GM23248 (cell line): ENCODE measurements around the gene EXOC6. TPM values are rescaled to one million over a fixed set of nuclear protein-coding genes. Genes with fewer than 3 reads are reported as not detected.
"Not testable (repeated sequence)": the region's sequence is repeated elsewhere in the genome, so short reads cannot be mapped to it uniquely, and the experiment has no call there.

ENCODE experiments used
- DNase-seq: peaks from one replicate; pipeline ENCODE4 v3.0.0-alpha.2; 2015
- H2AFZ ChIP-seq: fragments of 200-600 bp; sonication (generic); 2 replicates; pipeline ENCODE4 v1.6.1; 2016; ENCODE audit warnings: antibody characterized with exemption
- H3F3A ChIP-seq: fragments of 200-600 bp; sonication (generic); 2 replicates; pipeline ENCODE4 v1.6.1; 2016; ENCODE audit warnings: mild to moderate bottlenecking, antibody characterized with exemption, mixed run types; ENCODE audit not compliant: insufficient read depth
- H3K27ac ChIP-seq: fragments of 200-600 bp; sonication (generic); 2 replicates; pipeline ENCODE4 v1.5.1; 2016; ENCODE audit warnings: mild to moderate bottlenecking
- H3K27me3 ChIP-seq: fragments of 200-600 bp; sonication (generic); replicated peaks from 2 replicates; pipeline ENCODE4 v1.6.1; 2016; ENCODE audit warnings: mild to moderate bottlenecking; ENCODE audit not compliant: insufficient read depth
- H3K36me3 ChIP-seq: fragments of 200-600 bp; sonication (generic); 2 replicates; pipeline ENCODE4 v1.6.1; 2016; ENCODE audit warnings: low read depth, mild to moderate bottlenecking
- H3K4me1 ChIP-seq: fragments of 200-600 bp; sonication (generic); 2 replicates; pipeline ENCODE4 v1.6.1; 2016; ENCODE audit warnings: mild to moderate bottlenecking; ENCODE audit not compliant: insufficient read depth
- H3K4me2 ChIP-seq: fragments of 200-600 bp; sonication (generic); one replicate; pipeline ENCODE4 v1.6.1; 2016; ENCODE audit warnings: mild to moderate bottlenecking; ENCODE audit not compliant: unreplicated experiment
- H3K4me3 ChIP-seq: fragments of 200-600 bp; sonication (generic); 2 replicates; pipeline ENCODE4 v1.5.1; 2016; ENCODE audit warnings: mild to moderate bottlenecking
- H3K79me2 ChIP-seq: fragments of 200-600 bp; sonication (generic); 2 replicates; pipeline ENCODE4 v1.6.1; 2016; ENCODE audit warnings: mild to moderate bottlenecking; ENCODE audit not compliant: insufficient read depth
- H3K9ac ChIP-seq: fragments of 200-600 bp; sonication (generic); 2 replicates; pipeline ENCODE4 v1.6.1; 2016; ENCODE audit warnings: mild to moderate bottlenecking
- H3K9me2 ChIP-seq: fragments of 200-600 bp; sonication (generic); 2 replicates; pipeline ENCODE4 v1.6.1; 2016; ENCODE audit warnings: mixed run types, mild to moderate bottlenecking, moderate library complexity; ENCODE audit not compliant: insufficient read depth
- H3K9me3 ChIP-seq: fragments of 200-600 bp; sonication (generic); one replicate; pipeline ENCODE4 v1.6.1; 2017; ENCODE audit warnings: low read depth
- H4K20me1 ChIP-seq: fragments of 200-600 bp; sonication (generic); 2 replicates; pipeline ENCODE4 v1.6.0; 2016; ENCODE audit not compliant: insufficient read depth
- EZH2 ChIP-seq: fragments of 200-600 bp; sonication (generic); IDR thresholded peaks from 2 replicates; pipeline ENCODE4 v1.6.1; 2018; ENCODE audit warnings: antibody characterized with exemption, mild to moderate bottlenecking; ENCODE audit not compliant: insufficient read depth, poor library complexity, severe bottlenecking
- EZH2phosphoT487 ChIP-seq: fragments of 200-600 bp; sonication (generic); IDR thresholded peaks from 2 replicates; pipeline ENCODE4 v1.6.1; 2018; ENCODE audit warnings: antibody characterized with exemption, moderate library complexity, mild to moderate bottlenecking, low read depth; ENCODE audit not compliant: insufficient read depth
- WGBS, 2 experiments: methylation state at CpG; one replicate each; pipeline ENCODE4 v1.1.6; 2015 to 2017; ENCODE audit warnings: low lambda C conversion rate in 2 of 2, low coverage in 1 of 2; ENCODE audit errors: missing lambda C conversion rate in 2 of 2; 5-methylcytosine and 5-hydroxymethylcytosine counted together
- in situ Hi-C: fragments of 300-500 bp; cut with MboI; formaldehyde crosslinking; loops from 2 replicates; pipeline ENCODE4 v1.15.0; 2020
- polyA plus RNA-seq: library from polyadenylated mRNA; unstranded; fragments of >200 nt; fragmentation: Nextera tagmentation; extraction: Ambion mirVana; gene quantifications from 2 replicates; pipeline ENCODE4 v1.2.1, GENCODE V29; 2016
- total RNA-seq: library from RNA; depleted of rRNA; stranded (reverse); fragments of >200 nt; shearing (Covaris generic); gene quantifications from 2 replicates; pipeline ENCODE4 v1.2.3, GENCODE V29; 2014

The EXOC6 gene
- total and polyA plus RNA-seq, 2 experiments from 2014 or later = 2.0 to 3.4 TPM

GRCh38 chr10:92897916-92898315 lies 49.6 kb downstream of the EXOC6 start:
- H3K4me1 ChIP-seq = no peaks in the 10 kb centered on the region
- H4K20me1 ChIP-seq = no peaks in the 10 kb centered on the region
- no peaks in the 10 kb centered on the region for H3K36me3 ChIP-seq
- H3K9me2 ChIP-seq = no peaks in the 10 kb centered on the region
- H2AFZ ChIP-seq = no peak overlapping the region
- H3K4me3 ChIP-seq = no peak overlapping the region
- H3K79me2 ChIP-seq = no peaks in the 10 kb centered on the region
- no peak overlapping the region for H3K27ac ChIP-seq
- H3F3A ChIP-seq = peaks cover 8% of the 10 kb centered on the region; the same call in 1 of the 2 replicates
- no peaks in the 10 kb centered on the region for H3K9me3 ChIP-seq
- H3K27me3 ChIP-seq = no peaks in the 10 kb centered on the region
- no peak overlapping the region for H3K4me2 ChIP-seq
- TF ChIP-seq EZH2phosphoT487 = no peak
- TF ChIP-seq EZH2 = no peak
- in situ Hi-C loops = loop anchor here (25.0 kb wide), 1 partner anchor 614 kb away; no protein-coding TSS in a partner anchor
- WGBS, 2 experiments = 82 to 92% methylated on average over 5 of the region's 5 CpGs
- DNase-seq = peak; percentile 6
- H3K9ac ChIP-seq = no peak overlapping the region

DNA sequence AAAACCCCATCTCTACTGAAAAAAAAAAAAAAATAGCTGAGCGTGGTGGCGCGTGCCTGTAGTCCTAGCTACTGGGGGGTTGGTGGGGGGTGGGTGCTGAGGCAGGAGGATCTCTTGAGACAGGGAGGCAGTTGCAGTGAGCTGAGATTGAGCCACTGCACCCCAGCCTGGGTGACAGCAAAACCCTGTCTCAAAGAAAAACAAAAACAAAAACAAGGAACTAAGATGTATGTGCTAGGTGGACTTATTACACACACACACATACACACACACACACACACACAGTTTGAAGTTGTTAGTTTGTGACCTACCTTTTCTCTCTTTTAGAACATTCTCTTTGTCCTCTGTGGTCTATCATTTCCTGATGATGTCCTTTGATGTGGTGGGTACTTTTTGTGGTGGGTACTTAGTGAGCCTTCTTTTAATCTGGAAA lies 53.5 kb downstream of the EXOC6 start:
- Histone ChIP-seq H3K4me1 (no peaks in the 10 kb centered on the region), H3K9me2 (no peaks in the 10 kb centered on the region), H2AFZ (no peak overlapping the region), H3K4me2 (no peak overlapping the region), H4K20me1 (no peaks in the 10 kb centered on the region), H3K27me3 (no peaks in the 10 kb centered on the region), H3K36me3 (no peaks in the 10 kb centered on the region), H3K4me3 (no peak overlapping the region), H3F3A (no peaks in the 10 kb centered on the region), H3K9ac (no peak overlapping the region), H3K79me2 (no peaks in the 10 kb centered on the region), H3K27ac (no peak overlapping the region), H3K9me3 (no peaks in the 10 kb centered on the region)
- in situ Hi-C loops = no loop called here
- TF ChIP-seq EZH2 (no peak), EZH2phosphoT487 (no peak)
- no peak for DNase-seq
- WGBS, 2 experiments = 87 to 100% methylated on average over 2 to 3 of the region's 3 CpGs

DNA sequence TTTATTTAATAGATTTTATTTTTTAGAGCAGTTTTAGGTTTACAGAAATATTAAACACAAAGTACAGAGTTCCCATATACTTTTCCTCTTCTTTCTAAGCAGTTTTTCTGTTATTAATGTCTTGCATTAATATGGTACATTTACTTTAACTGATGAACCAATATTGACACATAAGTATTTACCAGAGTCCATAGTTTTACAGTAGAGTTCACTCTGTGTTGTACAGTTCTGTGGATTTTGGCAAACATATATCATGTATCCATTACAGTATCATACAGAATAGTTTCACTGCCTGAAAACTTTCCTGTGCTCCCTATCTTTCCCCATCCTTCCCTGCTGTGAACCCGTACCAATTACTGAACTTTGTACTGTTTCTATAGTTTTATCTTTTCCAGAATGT lies 55.3 kb downstream of the EXOC6 start:
- H3K4me3 ChIP-seq = no peak overlapping the region
- H3F3A ChIP-seq = no peaks in the 10 kb centered on the region
- no peaks in the 10 kb centered on the region for H3K4me1 ChIP-seq
- H3K36me3 ChIP-seq = no peaks in the 10 kb centered on the region
- H4K20me1 ChIP-seq = no peaks in the 10 kb centered on the region
- 96 to 97% methylated on average over 1 of the region's 1 CpG for WGBS, 2 experiments
- TF ChIP-seq EZH2phosphoT487 (no peak), EZH2 (no peak)
- no peak overlapping the region for H3K4me2 ChIP-seq
- no peaks in the 10 kb centered on the region for H3K9me3 ChIP-seq
- no peaks in the 10 kb centered on the region for H3K79me2 ChIP-seq
- H3K27me3 ChIP-seq = no peaks in the 10 kb centered on the region
- no peak overlapping the region for H3K27ac ChIP-seq
- no peak for DNase-seq
- no peaks in the 10 kb centered on the region for H3K9me2 ChIP-seq
- in situ Hi-C loops = no loop called here
- H3K9ac ChIP-seq = no peak overlapping the region
- no peak overlapping the region for H2AFZ ChIP-seq

GRCh38 chr10:92907280-92907679 lies 59.0 kb downstream of the EXOC6 start:
- Histone ChIP-seq H3K9me3 (no peaks in the 10 kb centered on the region), H3K9me2 (no peaks in the 10 kb centered on the region), H3K9ac (no peak overlapping the region), H3K27ac (no peak overlapping the region), H3K4me3 (no peak overlapping the region), H3K4me2 (no peak overlapping the region), H3K4me1 (no peaks in the 10 kb centered on the region), H3F3A (no peaks in the 10 kb centered on the region), H3K79me2 (no peaks in the 10 kb centered on the region), H3K27me3 (no peaks in the 10 kb centered on the region), H4K20me1 (no peaks in the 10 kb centered on the region), H3K36me3 (no peaks in the 10 kb centered on the region), H2AFZ (no peak overlapping the region)
- no peak for DNase-seq
- in situ Hi-C loops = no loop called here
- no peak for TF ChIP-seq EZH2phosphoT487
- TF ChIP-seq EZH2 = no peak
- whole genome bisulfite sequencing, 2 experiments = 85 to 88% methylated on average over 4 of the region's 4 CpGs

GRCh38 chr10:92912631-92913030 lies 64.3 kb downstream of the EXOC6 start:
- H3K27ac ChIP-seq, H3K9ac ChIP-seq, H3K27me3 ChIP-seq, H2AFZ ChIP-seq, H3K4me1 ChIP-seq, H3K79me2 ChIP-seq, DNase-seq, H3K4me2 ChIP-seq, in situ Hi-C loops, H3K9me2 ChIP-seq, H3K9me3 ChIP-seq, H4K20me1 ChIP-seq, H3F3A ChIP-seq, H3K36me3 ChIP-seq, H3K4me3 ChIP-seq: not testable (repeated sequence)
- 74 to 75% methylated on average over 4 of the region's 4 CpGs for WGBS, 2 experiments
